Measurements from ENCODE around the gene ACOX3. TPM values are rescaled to one million over a fixed set of nuclear protein-coding genes. Genes with fewer than 3 reads are reported as not detected.

ACOX3 gene
- total and polyA plus RNA-seq, 2 of the 8 experiments (the other 6 are each of a cell fraction or from before 2014, with no cell fraction given), result 2.5 to 9.9 TPM

- TF ChIP-seq CHD1 (IDR thresholded peaks at IDR 0.05; ENCODE audit: low read depth, low read length) (no peak), CTCF (IDR thresholded peaks at IDR 0.05; ENCODE audit: control extremely low read depth in 1 of 3, insufficient read depth in 1 of 3, low read depth in 1 of 3, low read length in 3 of 3) (no peak), ATF2 (IDR thresholded peaks at IDR 0.05; ENCODE audit: low read length) (no peak), BRCA1 (IDR thresholded peaks at IDR 0.05; ENCODE audit: low read depth, low read length) (no peak)
These were observed 13.4 kb upstream of the ACOX3 start (continued) for GRCh38 chr4:8453957-8454356.
